GM12873 (cell line): ENCODE results near the gene BPIFB2.

Experiments
- TF ChIP-seq, protein P1 (sequence below): IDR thresholded peaks from 2 replicates; pipeline ENCODE4 v1.5.1; 2012; ENCODE audit warnings: low read depth, mild to moderate bottlenecking, moderate library complexity, low read length, control low read depth; ENCODE audit not compliant: insufficient read depth; ENCODE audit errors: missing control alignments

The BPIFB2 gene

DNA sequence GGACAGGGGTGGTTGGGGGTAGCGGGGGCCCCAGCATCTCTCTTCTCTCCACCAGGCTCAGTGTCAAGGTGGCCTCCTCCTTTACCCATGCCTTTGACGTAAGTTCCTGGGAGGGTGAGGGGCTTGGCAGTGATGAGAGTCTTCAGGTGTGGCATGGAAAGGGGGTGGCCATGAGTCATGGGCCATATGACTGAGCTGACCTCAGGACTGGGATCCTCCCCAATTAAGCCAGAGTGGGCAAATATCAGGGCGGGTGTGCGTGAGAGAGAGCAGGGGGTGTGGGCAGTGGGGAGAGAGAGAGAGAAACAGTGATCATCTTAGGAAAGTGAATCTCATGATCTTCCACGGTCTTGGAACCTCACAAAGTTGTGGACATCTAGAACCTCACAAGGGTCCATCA is 63.7 kb downstream of the BPIFB2 start:
- TF ChIP-seq, protein P1, sequence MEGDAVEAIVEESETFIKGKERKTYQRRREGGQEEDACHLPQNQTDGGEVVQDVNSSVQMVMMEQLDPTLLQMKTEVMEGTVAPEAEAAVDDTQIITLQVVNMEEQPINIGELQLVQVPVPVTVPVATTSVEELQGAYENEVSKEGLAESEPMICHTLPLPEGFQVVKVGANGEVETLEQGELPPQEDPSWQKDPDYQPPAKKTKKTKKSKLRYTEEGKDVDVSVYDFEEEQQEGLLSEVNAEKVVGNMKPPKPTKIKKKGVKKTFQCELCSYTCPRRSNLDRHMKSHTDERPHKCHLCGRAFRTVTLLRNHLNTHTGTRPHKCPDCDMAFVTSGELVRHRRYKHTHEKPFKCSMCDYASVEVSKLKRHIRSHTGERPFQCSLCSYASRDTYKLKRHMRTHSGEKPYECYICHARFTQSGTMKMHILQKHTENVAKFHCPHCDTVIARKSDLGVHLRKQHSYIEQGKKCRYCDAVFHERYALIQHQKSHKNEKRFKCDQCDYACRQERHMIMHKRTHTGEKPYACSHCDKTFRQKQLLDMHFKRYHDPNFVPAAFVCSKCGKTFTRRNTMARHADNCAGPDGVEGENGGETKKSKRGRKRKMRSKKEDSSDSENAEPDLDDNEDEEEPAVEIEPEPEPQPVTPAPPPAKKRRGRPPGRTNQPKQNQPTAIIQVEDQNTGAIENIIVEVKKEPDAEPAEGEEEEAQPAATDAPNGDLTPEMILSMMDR = no peak

DNA sequence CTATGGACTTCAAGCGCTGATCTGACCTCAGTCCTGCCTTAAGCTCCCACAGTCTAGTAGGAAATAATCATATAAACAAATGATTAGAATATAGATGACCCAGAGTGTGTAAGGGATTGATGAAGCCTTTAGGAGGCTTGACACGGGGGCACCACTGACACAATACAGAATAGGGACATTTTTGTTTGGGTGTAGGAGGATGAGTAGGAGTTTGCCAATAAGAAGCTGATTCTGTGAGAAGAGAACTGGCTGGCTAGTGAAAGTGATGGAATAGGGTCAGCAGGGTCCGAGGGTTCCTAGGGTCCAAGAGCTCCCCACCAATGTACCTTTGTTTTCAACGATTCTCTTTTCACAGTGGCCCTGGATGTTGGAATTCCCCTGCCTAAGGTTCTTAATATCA is 64.9 kb downstream of the BPIFB2 start:
- TF ChIP-seq, protein P1 = no peak

DNA sequence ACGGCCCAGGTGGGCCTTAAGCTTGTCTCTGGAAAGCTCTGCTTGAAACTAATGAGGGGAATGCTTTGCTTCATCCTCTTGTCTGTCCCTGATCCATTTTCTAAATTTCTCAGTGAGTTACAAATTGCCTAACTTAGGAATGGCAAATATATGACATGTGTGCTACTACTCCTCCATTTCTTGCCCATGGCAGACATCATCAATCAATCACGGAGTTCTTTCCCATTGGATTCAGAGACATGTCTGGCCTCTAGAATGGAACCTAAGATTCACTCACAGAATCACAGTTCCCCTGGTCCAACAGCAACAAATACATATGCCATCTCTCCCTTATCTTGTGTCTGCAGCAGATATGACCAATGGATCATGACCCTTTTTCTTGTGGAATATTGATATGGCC is 65.3 kb downstream of the BPIFB2 start:
- TF ChIP-seq, protein P1 = no peak
